Adrenal gland (tissue), 5 donors: ENCODE measurements around the gene MRPL21.

Experiments
- POLR2A ChIP-seq, 2 donors: fragments of 450-650 bp; IDR thresholded peaks; one replicate each; pipeline ENCODE4 v1.6.1; 2017; ENCODE audit warnings: antibody characterized with exemption in 2 of 2, mild to moderate bottlenecking in 2 of 2, moderate library complexity in 1 of 2
- TF ChIP-seq, protein P1 (sequence below), 6 experiments: fragments of 450-650 bp in 4 of 6; fragments of 200-600 bp in 2 of 6; sonication (generic) in 1 of 6; IDR thresholded peaks; 1 replicate in 5 of 6; 2 replicates in 1 of 6; pipeline versions ENCODE4 v1.5.1 to v1.8.0; 2016 to 2021; ENCODE audit warnings: antibody characterized with exemption in 6 of 6, mild to moderate bottlenecking in 2 of 6, moderate library complexity in 1 of 6
- donor health status: DM: no; HTN: no; CAD: no.

DNA sequence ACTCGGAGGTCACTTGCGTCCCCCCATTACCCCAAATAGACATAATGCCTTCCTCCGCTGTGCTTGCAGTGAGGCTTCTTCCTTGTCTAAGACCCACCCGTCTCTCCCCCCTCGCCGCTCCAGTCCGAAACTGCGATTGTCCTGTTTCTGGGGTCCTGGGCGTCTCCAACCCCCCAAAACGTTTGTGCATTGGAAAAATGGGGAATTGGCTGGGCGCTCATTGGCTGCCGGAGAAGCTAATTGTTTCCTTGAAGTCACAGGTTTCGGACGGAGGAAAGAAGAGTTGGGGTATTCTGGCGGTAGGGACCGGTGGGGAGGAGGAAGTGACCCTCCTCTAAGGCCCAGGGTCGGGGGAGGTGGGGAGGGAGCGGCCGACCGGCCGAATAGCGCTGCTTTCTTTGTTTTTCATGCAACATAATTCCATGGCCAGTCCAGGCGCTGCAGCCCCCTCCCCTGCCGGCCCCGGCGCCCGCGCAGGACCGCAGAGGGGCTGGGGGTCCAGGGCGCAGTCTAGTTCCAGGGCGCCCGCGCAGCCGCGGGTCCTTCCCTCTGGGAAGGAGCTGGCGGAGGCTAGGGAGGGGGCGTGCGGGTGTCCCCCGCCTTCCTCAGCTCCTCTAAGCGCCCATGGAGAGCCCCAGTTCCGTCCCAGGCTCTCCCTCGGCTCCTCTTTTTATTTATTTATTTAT is 49.2 kb downstream of the MRPL21 start:
- TF ChIP-seq, protein P1, sequence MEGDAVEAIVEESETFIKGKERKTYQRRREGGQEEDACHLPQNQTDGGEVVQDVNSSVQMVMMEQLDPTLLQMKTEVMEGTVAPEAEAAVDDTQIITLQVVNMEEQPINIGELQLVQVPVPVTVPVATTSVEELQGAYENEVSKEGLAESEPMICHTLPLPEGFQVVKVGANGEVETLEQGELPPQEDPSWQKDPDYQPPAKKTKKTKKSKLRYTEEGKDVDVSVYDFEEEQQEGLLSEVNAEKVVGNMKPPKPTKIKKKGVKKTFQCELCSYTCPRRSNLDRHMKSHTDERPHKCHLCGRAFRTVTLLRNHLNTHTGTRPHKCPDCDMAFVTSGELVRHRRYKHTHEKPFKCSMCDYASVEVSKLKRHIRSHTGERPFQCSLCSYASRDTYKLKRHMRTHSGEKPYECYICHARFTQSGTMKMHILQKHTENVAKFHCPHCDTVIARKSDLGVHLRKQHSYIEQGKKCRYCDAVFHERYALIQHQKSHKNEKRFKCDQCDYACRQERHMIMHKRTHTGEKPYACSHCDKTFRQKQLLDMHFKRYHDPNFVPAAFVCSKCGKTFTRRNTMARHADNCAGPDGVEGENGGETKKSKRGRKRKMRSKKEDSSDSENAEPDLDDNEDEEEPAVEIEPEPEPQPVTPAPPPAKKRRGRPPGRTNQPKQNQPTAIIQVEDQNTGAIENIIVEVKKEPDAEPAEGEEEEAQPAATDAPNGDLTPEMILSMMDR (IDR thresholded peaks at IDR 0.05) = no peak
- no peak for TF ChIP-seq POLR2A (IDR thresholded peaks at IDR 0.05)
